Myometrial cell (primary cell): Measurements from ENCODE around the gene SNAP47. TPM values are rescaled to one million over a fixed set of nuclear protein-coding genes. Genes with fewer than 3 reads are reported as not detected.

ENCODE experiments used
- total RNA-seq: library from RNA; depleted of rRNA; stranded (reverse); fragments of >200 nt; gene quantifications from 2 replicates; pipeline ENCODE4 v1.2.3, GENCODE V29; 2015

SNAP47 gene, protein sequence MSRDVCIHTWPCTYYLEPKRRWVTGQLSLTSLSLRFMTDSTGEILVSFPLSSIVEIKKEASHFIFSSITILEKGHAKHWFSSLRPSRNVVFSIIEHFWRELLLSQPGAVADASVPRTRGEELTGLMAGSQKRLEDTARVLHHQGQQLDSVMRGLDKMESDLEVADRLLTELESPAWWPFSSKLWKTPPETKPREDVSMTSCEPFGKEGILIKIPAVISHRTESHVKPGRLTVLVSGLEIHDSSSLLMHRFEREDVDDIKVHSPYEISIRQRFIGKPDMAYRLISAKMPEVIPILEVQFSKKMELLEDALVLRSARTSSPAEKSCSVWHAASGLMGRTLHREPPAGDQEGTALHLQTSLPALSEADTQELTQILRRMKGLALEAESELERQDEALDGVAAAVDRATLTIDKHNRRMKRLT
- 42.1 and 45.9 TPM in 2 replicates for total RNA-seq

GRCh38 chr1:227734856-227735538 lies at the start of gene SNAP47, which contains the start of gene JMJD4:
TSS of gene SNAP47 (plus strand) at chr1:227735435. CDS start at chr1:227747737, 12,302 bp downstream.
TSS of gene JMJD4 (minus strand) at chr1:227735302. CDS start at chr1:227735273, 29 bp downstream.

DNA sequence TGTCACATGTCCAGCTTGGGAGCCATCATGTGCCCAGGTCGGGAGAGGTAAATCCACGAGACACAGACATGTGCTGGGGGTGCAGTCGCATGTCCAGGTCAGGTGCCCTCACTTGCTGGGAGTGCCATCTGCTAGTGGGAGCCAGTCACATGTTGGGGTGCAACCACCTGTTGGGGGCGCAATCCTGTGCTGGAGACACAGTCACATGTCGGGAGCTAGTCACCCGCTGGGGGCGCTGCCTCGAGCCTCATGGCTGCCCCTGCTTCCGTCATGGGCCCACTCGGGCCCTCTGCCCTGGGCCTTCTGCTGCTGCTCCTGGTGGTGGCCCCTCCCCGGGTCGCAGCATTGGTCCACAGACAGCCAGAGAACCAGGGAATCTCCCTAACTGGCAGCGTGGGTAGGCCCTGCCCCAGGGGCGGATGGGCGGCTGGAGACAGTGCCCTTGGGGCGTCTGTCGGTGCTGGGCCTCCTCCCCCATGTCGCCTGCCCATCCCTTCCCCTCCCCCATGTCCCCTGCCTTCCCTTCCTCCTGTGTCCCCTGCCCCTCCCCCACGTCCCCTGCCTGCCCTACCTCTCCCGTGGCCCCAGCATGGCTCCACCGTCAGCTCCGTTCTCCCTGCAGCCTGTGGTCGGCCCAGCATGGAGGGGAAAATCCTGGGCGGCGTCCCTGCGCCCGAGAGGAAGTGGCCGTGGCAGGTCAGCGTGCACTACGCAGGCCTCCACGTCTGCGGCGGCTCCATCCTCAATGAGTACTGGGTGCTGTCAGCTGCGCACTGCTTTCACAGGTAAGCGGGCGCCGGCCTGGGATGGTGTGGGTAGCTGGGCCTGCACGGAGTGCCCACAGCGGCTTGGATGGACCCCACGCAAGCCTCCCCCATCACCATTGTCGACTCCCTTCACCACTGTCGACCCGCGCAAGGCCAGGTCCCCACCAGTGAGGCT lies 80.5 kb downstream of the SNAP47 start, which contains the start of gene PRSS38:
Gene PRSS38 (plus strand): TSS at position 208 of the 942 bp plus-strand sequence. CDS start 42 bp downstream, at position 250.

Other genes starting within 250 kb of the SNAP47 start
- 1.6 and 2.6 TPM in 2 replicates for gene ZNF678, start 171.9 kb upstream of the SNAP47 start, total RNA-seq
- 24.3 and 32.3 TPM in 2 replicates for gene JMJD4, start 133 bp upstream of the SNAP47 start, total RNA-seq
- not detected in 2 replicates for gene PRSS38, start 80.2 kb downstream of the SNAP47 start, total RNA-seq
- under 0.01 and 0.29 TPM in 2 replicates for gene WNT9A, start 212.5 kb downstream of the SNAP47 start, total RNA-seq